ENCODE data around the gene SLC24A1. TPM values are rescaled to one million over a fixed set of nuclear protein-coding genes. Genes with fewer than 3 reads are reported as not detected.

SLC24A1 gene
- polyA plus RNA-seq, 3 donors = 0.80 to 1.7 (median 0.83) TPM

DNA sequence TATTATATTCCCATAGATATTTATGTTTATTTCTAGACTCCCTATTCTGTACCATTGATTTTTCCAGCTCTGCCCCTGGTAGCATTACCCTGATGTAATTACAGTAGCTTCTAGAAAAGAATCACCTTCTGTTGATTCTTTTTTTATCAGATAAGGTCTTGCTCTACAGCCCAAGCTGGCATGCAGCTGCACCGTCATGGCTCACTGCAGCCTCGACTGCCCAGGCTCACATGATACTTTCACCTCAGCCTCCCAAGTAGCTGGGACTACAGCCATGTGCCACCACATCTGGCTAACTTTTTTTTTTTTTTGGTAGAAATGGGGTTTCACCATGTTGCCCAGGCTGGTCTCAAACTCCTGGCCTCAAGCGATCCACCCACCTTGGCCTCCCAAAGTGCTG lies 41.8 kb downstream of the SLC24A1 start:
- no peak overlapping the region for H3K4me3 Mint-ChIP-seq
- WGBS (ENCODE audit: insufficient coverage) = no CpG with 5 or more reads among the region's 3 CpGs
- Histone ChIP-seq H3K9me3 (replicated peaks in 1 of 2; ENCODE audit: control insufficient read depth in 1 of 2, insufficient read depth in 1 of 2, low read length in 2 of 2) (no peaks in the 10 kb centered on the region), H3K4me1 (ENCODE audit: control insufficient read depth in 1 of 2, insufficient read depth in 2 of 2, low read length in 2 of 2) (no peaks in the 10 kb centered on the region), H3K4me2 (replicated peaks; ENCODE audit: extremely low read depth, low read length, poor library complexity, severe bottlenecking) (no peak overlapping the region), H3K27ac (ENCODE audit: low read depth in 1 of 2, low read length in 2 of 2) (no peak overlapping the region), H4K20me1 (ENCODE audit: insufficient read depth, low read length) (no peaks in the 10 kb centered on the region), H3K27me3 (ENCODE audit: control insufficient read depth in 2 of 2, insufficient read depth in 2 of 2, low read length in 2 of 2) (no peaks in the 10 kb centered on the region), H2AFZ (ENCODE audit: insufficient read depth, low read depth, low read length, poor library complexity, severe bottlenecking) (no peak overlapping the region), H3K36me3 (replicated peaks in 1 of 2; ENCODE audit: control insufficient read depth in 1 of 2, insufficient read depth in 2 of 2, low read length in 2 of 2) (peaks cover 85 to 96% of the 10 kb centered on the region in 2 donors), H3K9ac (ENCODE audit: insufficient read depth, low read length, poor library complexity, severe bottlenecking) (no peak overlapping the region), H3K4me3 (replicated peaks in 1 of 3; ENCODE audit: low read depth in 2 of 3, low read length in 3 of 3) (no peak overlapping the region), H3K79me2 (ENCODE audit: insufficient read depth, low read length) (no peaks in the 10 kb centered on the region)
- no peak for TF ChIP-seq CTCF (IDR thresholded peaks at IDR 0.05)
- intact Hi-C loops (cut with micrococcal nuclease) = loop anchor here in 1 of 2 donors (10.0 kb wide), 1 partner anchor 189 kb away; no protein-coding TSS in a partner anchor
- no peaks in the 10 kb centered on the region for H3K4me1 Mint-ChIP-seq
- H3K27ac Mint-ChIP-seq = no peak overlapping the region
- H3K27me3 Mint-ChIP-seq (ENCODE audit: low read depth in 3 of 3) = no peaks in the 10 kb centered on the region
- H3K9me3 Mint-ChIP-seq = no peaks in the 10 kb centered on the region
- H3K36me3 Mint-ChIP-seq = peaks cover 63 to 86% of the 10 kb centered on the region in 2 donors
- no peak for DNase-seq

- DNase-seq = peak in 1 of 3 donors; percentile 41
- H3K4me1 Mint-ChIP-seq = no peaks in the 10 kb centered on the region
- intact Hi-C loops (cut with micrococcal nuclease) = loop anchor here in 1 of 2 donors (10.0 kb wide), 1 partner anchor 191 kb away; no protein-coding TSS in a partner anchor
- no peak for TF ChIP-seq CTCF (IDR thresholded peaks at IDR 0.05)
- H3K9me3 ChIP-seq (replicated peaks in 1 of 2; ENCODE audit: control insufficient read depth in 1 of 2, insufficient read depth in 1 of 2, low read length in 2 of 2) = no peaks in the 10 kb centered on the region
- H3K27me3 Mint-ChIP-seq (ENCODE audit: low read depth in 3 of 3) = no peaks in the 10 kb centered on the region
- H3K36me3 Mint-ChIP-seq = peaks cover 73 to 92% of the 10 kb centered on the region in 2 donors
- peak overlapping the region in 1 of 7 donors; percentile 69 for H3K27ac Mint-ChIP-seq
- no peak overlapping the region for H3K9ac ChIP-seq (ENCODE audit: insufficient read depth, low read length, poor library complexity, severe bottlenecking)
- H3K4me1 ChIP-seq (ENCODE audit: control insufficient read depth in 1 of 2, insufficient read depth in 2 of 2, low read length in 2 of 2) = no peaks in the 10 kb centered on the region
- peaks cover 87 to 96% of the 10 kb centered on the region in 2 donors for H3K36me3 ChIP-seq (replicated peaks in 1 of 2; ENCODE audit: control insufficient read depth in 1 of 2, insufficient read depth in 2 of 2, low read length in 2 of 2)
- no peaks in the 10 kb centered on the region for H3K9me3 Mint-ChIP-seq
- no peaks in the 10 kb centered on the region for H3K27me3 ChIP-seq (ENCODE audit: control insufficient read depth in 2 of 2, insufficient read depth in 2 of 2, low read length in 2 of 2)
- H3K4me3 Mint-ChIP-seq = no peak overlapping the region
- H2AFZ ChIP-seq (ENCODE audit: insufficient read depth, low read depth, low read length, poor library complexity, severe bottlenecking) = no peak overlapping the region
- H3K79me2 ChIP-seq (ENCODE audit: insufficient read depth, low read length) = no peaks in the 10 kb centered on the region
- no peak overlapping the region for H3K27ac ChIP-seq (ENCODE audit: low read depth in 1 of 2, low read length in 2 of 2)
- H4K20me1 ChIP-seq (ENCODE audit: insufficient read depth, low read length) = no peaks in the 10 kb centered on the region
- H3K4me2 ChIP-seq (replicated peaks; ENCODE audit: extremely low read depth, low read length, poor library complexity, severe bottlenecking) = no peak overlapping the region
- WGBS (ENCODE audit: insufficient coverage) = 100% methylated on average over 2 of the region's 3 CpGs
- H3K4me3 ChIP-seq (replicated peaks in 1 of 3; ENCODE audit: low read depth in 2 of 3, low read length in 3 of 3) = no peak overlapping the region
Measured at GRCh38 chr15:65666257-65666656, 44.5 kb downstream of the SLC24A1 start.
